Liver (tissue), 9 donors: ENCODE measurements around the gene ST3GAL2. TPM values are rescaled to one million over a fixed set of nuclear protein-coding genes. Genes with fewer than 3 reads are reported as not detected.

Source experiments
- DNase-seq: peaks from one replicate; pipeline ENCODE4 v3.0.0-alpha.2; 2017; ENCODE audit warnings: low spot score
- H3K27ac ChIP-seq, 2 donors: one replicate each; pipeline ENCODE4 v1.7.0; 2013; ENCODE audit warnings: inconsistent platforms in 2 of 2, low read length in 2 of 2, control low read depth in 1 of 2, low read depth in 1 of 2, mild to moderate bottlenecking in 1 of 2
- H3K27me3 ChIP-seq, 4 donors: one replicate each; pipeline versions ENCODE4 v1.6.1 to v1.7.0; 2013; ENCODE audit warnings: low read length in 3 of 4, inconsistent platforms in 1 of 4, mild to moderate bottlenecking in 1 of 4, moderate library complexity in 1 of 4; ENCODE audit not compliant: control insufficient read depth in 4 of 4, insufficient read depth in 4 of 4
- H3K36me3 ChIP-seq, 4 donors: one replicate each; pipeline versions ENCODE4 v1.6.1 to v1.7.0; 2013; ENCODE audit warnings: low read length in 3 of 4, mild to moderate bottlenecking in 3 of 4, low read depth in 1 of 4, moderate library complexity in 1 of 4; ENCODE audit not compliant: control insufficient read depth in 4 of 4, insufficient read depth in 3 of 4
- H3K4me1 ChIP-seq, 4 donors: one replicate each; pipeline versions ENCODE4 v1.6.1 to v1.7.0; 2013; ENCODE audit warnings: low read length in 3 of 4, mild to moderate bottlenecking in 3 of 4, moderate library complexity in 1 of 4; ENCODE audit not compliant: control insufficient read depth in 4 of 4, insufficient read depth in 4 of 4
- H3K4me3 ChIP-seq, 3 donors: one replicate each; pipeline versions ENCODE4 v1.6.1 to v1.7.0; 2013; ENCODE audit warnings: low read length in 3 of 3, control low read depth in 1 of 3, low read depth in 1 of 3, mild to moderate bottlenecking in 1 of 3
- H3K9ac ChIP-seq, 2 donors: one replicate each; pipeline ENCODE4 v1.7.0; 2013; ENCODE audit warnings: low read length in 2 of 2, mild to moderate bottlenecking in 2 of 2, moderate library complexity in 2 of 2, control low read depth in 1 of 2, low read depth in 1 of 2
- H3K9me3 ChIP-seq, 4 donors: one replicate each; pipeline versions ENCODE4 v1.6.1 to v1.7.0; 2013; ENCODE audit warnings: low read length in 3 of 4; ENCODE audit not compliant: control insufficient read depth in 4 of 4
- CTCF ChIP-seq: fragments of 150-350 bp; IDR thresholded peaks from 2 replicates; pipeline ENCODE4 v1.5.1; 2017; ENCODE audit warnings: improper control_type of control experiment, low read depth, low read length; ENCODE audit not compliant: missing input control
- EGR1 ChIP-seq, 2 donors: IDR thresholded peaks; 2 replicates each; pipeline ENCODE4 v1.6.1; 2016 to 2018; ENCODE audit warnings: antibody characterized with exemption in 2 of 2, low read depth in 2 of 2
- FOXA1 ChIP-seq: IDR thresholded peaks from 2 replicates; pipeline ENCODE4 v1.6.1; 2016; ENCODE audit warnings: antibody characterized with exemption
- FOXA2 ChIP-seq: IDR thresholded peaks from 2 replicates; pipeline ENCODE4 v1.6.1; 2016; ENCODE audit warnings: antibody characterized with exemption
- GABPA ChIP-seq, 2 donors: IDR thresholded peaks in 1 of 2; conservative IDR thresholded peaks in 1 of 2; 2 replicates each; pipeline ENCODE4 v1.6.1; 2016; ENCODE audit warnings: antibody characterized with exemption in 2 of 2, mild to moderate bottlenecking in 1 of 2, moderate library complexity in 1 of 2
- HNF4A ChIP-seq, 2 donors: conservative IDR thresholded peaks; 2 replicates each; pipeline ENCODE4 v1.6.1; 2016; ENCODE audit warnings: antibody characterized with exemption in 2 of 2, mild to moderate bottlenecking in 2 of 2
- HNF4G ChIP-seq: IDR thresholded peaks from 2 replicates; pipeline ENCODE4 v1.6.1; 2016; ENCODE audit warnings: antibody characterized with exemption
- JUND ChIP-seq, 2 donors: IDR thresholded peaks; 2 replicates each; pipeline ENCODE4 v1.6.1; 2016; ENCODE audit warnings: antibody characterized with exemption in 2 of 2
- MAX ChIP-seq: IDR thresholded peaks from 2 replicates; pipeline ENCODE4 v1.6.1; 2016; ENCODE audit warnings: antibody characterized with exemption
- NR2F2 ChIP-seq: IDR thresholded peaks from 2 replicates; pipeline ENCODE4 v1.6.1; 2016; ENCODE audit warnings: antibody characterized with exemption
- RAD21 ChIP-seq, 2 donors: IDR thresholded peaks; 2 replicates each; pipeline ENCODE4 v1.6.1; 2016; ENCODE audit warnings: antibody characterized with exemption in 2 of 2, mild to moderate bottlenecking in 2 of 2
- RXRA ChIP-seq, 2 donors: IDR thresholded peaks; 2 replicates each; pipeline ENCODE4 v1.6.1; 2017 to 2018; ENCODE audit warnings: antibody characterized with exemption in 2 of 2, mild to moderate bottlenecking in 1 of 2
- SP1 ChIP-seq: IDR thresholded peaks from 2 replicates; pipeline ENCODE4 v1.6.1; 2018; ENCODE audit warnings: antibody characterized with exemption, mild to moderate bottlenecking
- TAF1 ChIP-seq: conservative IDR thresholded peaks from 2 replicates; pipeline ENCODE4 v1.6.1; 2016; ENCODE audit warnings: antibody characterized with exemption, mild to moderate bottlenecking
- YY1 ChIP-seq: IDR thresholded peaks from 2 replicates; pipeline ENCODE4 v1.6.1; 2016; ENCODE audit warnings: antibody characterized with exemption, mild to moderate bottlenecking
- ZBTB33 ChIP-seq: IDR thresholded peaks from 2 replicates; pipeline ENCODE4 v1.6.1; 2016; ENCODE audit warnings: antibody characterized with exemption
- WGBS: extraction: QIAGEN DNeasy Blood & Tissue Kit; methylation state at CpG from one replicate; pipeline ENCODE4 v1.1.7; 2013; 5-methylcytosine and 5-hydroxymethylcytosine counted together
- polyA plus RNA-seq, 2 donors: library from polyadenylated mRNA; stranded (reverse) in 1 of 2; unstranded in 1 of 2; fragments of 200-250 nt in 1 of 2; fragments of >200 nt in 1 of 2; fragmentation: Nextera tagmentation in 1 of 2; extraction: Ambion mirVana in 1 of 2; gene quantifications; one replicate each; pipeline versions ENCODE4 v1.2.1 to v1.2.3, GENCODE V29; 2013 to 2015
- total RNA-seq, 2 donors: library from RNA; depleted of rRNA; stranded (reverse); fragments of >200 nt; gene quantifications; one replicate each; pipeline ENCODE4 v1.2.3, GENCODE V29; 2014
- TF ChIP-seq, protein P1 (sequence below): IDR thresholded peaks from 2 replicates; pipeline ENCODE4 v1.6.1; 2016; ENCODE audit warnings: antibody characterized with exemption
- TF ChIP-seq, protein P2 (sequence below): IDR thresholded peaks from 2 replicates; pipeline ENCODE4 v1.6.1; 2016; ENCODE audit warnings: antibody characterized with exemption, mild to moderate bottlenecking
- donor health status: healthy.
- donor health status: healthy.
- donor health status: healthy.
- donor health status: healthy.
- donor health status: healthy.

Gene ST3GAL2
- total and polyA plus RNA-seq, 4 donors = 3.9 to 53.1 (median 12.9) TPM

GRCh38 chr16:70433458-70434103, 5.3 kb downstream of the ST3GAL2 start:
- H3K4me3 ChIP-seq = no peak overlapping the region
- peak overlapping the region in 1 of 2 donors; percentile 10 for H3K9ac ChIP-seq
- TF ChIP-seq HNF4A (conservative IDR thresholded peaks at IDR 0.05) = no peak
- TF ChIP-seq MAX = no peak
- TF ChIP-seq RXRA (IDR thresholded peaks at IDR 0.05) = no peak
- TF ChIP-seq HNF4G = no peak
- no peak for TF ChIP-seq FOXA1
- TF ChIP-seq NR2F2 = peak; percentile 81
- no peak for TF ChIP-seq TAF1
- TF ChIP-seq, protein P1, sequence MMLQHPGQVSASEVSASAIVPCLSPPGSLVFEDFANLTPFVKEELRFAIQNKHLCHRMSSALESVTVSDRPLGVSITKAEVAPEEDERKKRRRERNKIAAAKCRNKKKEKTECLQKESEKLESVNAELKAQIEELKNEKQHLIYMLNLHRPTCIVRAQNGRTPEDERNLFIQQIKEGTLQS = no peak
- no peak for TF ChIP-seq GABPA (IDR thresholded peaks at IDR 0.05 in 1 of 2, conservative IDR thresholded peaks at IDR 0.05 in 1 of 2)
- no peak for TF ChIP-seq SP1
- no peak for TF ChIP-seq YY1
- no peak for TF ChIP-seq RAD21 (IDR thresholded peaks at IDR 0.05)
- TF ChIP-seq, protein P2, sequence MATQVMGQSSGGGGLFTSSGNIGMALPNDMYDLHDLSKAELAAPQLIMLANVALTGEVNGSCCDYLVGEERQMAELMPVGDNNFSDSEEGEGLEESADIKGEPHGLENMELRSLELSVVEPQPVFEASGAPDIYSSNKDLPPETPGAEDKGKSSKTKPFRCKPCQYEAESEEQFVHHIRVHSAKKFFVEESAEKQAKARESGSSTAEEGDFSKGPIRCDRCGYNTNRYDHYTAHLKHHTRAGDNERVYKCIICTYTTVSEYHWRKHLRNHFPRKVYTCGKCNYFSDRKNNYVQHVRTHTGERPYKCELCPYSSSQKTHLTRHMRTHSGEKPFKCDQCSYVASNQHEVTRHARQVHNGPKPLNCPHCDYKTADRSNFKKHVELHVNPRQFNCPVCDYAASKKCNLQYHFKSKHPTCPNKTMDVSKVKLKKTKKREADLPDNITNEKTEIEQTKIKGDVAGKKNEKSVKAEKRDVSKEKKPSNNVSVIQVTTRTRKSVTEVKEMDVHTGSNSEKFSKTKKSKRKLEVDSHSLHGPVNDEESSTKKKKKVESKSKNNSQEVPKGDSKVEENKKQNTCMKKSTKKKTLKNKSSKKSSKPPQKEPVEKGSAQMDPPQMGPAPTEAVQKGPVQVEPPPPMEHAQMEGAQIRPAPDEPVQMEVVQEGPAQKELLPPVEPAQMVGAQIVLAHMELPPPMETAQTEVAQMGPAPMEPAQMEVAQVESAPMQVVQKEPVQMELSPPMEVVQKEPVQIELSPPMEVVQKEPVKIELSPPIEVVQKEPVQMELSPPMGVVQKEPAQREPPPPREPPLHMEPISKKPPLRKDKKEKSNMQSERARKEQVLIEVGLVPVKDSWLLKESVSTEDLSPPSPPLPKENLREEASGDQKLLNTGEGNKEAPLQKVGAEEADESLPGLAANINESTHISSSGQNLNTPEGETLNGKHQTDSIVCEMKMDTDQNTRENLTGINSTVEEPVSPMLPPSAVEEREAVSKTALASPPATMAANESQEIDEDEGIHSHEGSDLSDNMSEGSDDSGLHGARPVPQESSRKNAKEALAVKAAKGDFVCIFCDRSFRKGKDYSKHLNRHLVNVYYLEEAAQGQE = peak; percentile 18
- H3K27ac ChIP-seq = peak overlapping the region; percentile 46 to 59
- WGBS = 70% methylated on average over 5 of the region's 5 CpGs
- H3K36me3 ChIP-seq = no peaks in the 10 kb centered on the region
- H3K4me1 ChIP-seq = peaks cover 29 to 47% (median 33%) of the 10 kb centered on the region in 4 donors
- no peak for DNase-seq
- no peaks in the 10 kb centered on the region for H3K27me3 ChIP-seq
- no peaks in the 10 kb centered on the region for H3K9me3 ChIP-seq

DNA sequence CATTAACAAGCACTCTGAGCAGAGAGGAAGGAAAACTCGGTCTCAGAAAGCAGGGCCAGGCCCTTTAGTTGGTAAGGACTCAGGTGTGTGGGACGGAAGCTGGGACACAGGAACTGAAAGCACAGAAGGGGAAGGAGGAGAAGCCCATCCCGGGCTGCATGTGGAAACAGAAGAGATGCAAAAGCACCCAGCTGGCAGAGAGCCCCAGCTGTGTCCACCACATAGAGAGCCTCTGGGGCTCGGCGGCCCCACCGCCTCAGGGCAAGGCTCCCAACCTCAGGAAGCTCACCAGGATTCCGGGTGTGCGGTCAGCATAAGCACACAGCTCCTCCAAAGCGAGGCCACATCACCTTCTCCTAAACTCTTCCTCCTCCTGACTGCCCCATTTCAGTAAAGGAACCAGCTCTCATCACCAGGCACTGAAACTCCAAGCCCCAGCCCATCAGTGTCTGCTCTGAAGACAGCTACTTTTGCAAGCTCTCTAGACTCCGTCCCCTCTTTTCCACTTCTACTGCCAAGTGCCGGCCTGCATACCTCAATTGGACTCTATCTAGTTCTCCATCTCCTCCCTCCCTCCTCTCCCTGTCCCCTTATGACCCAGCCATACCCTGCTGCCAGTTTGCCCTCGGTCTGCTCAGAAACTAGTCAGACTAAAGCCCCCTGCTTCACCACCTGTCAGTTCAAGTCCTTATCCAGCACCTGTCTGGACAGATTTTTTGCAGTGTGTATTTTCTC, 6.0 kb downstream of the ST3GAL2 start:
- peak overlapping the region; percentile 46 to 59 for H3K27ac ChIP-seq
- no peak for TF ChIP-seq SP1
- TF ChIP-seq ZBTB33 = no peak
- TF ChIP-seq TAF1 = no peak
- TF ChIP-seq MAX = no peak
- TF ChIP-seq CTCF = no peak
- no peak for TF ChIP-seq FOXA2
- no peak for TF ChIP-seq NR2F2
- TF ChIP-seq RAD21 (IDR thresholded peaks at IDR 0.05) = no peak
- TF ChIP-seq, protein P1 = no peak
- TF ChIP-seq RXRA (IDR thresholded peaks at IDR 0.05) = no peak
- TF ChIP-seq EGR1 (IDR thresholded peaks at IDR 0.05; ENCODE audit: low read depth in 2 of 2) = no peak
- no peak for TF ChIP-seq FOXA1
- TF ChIP-seq JUND (IDR thresholded peaks at IDR 0.05) = no peak
- no peak for TF ChIP-seq HNF4A (conservative IDR thresholded peaks at IDR 0.05)
- no peak for TF ChIP-seq GABPA (IDR thresholded peaks at IDR 0.05 in 1 of 2, conservative IDR thresholded peaks at IDR 0.05 in 1 of 2)
- H3K9me3 ChIP-seq = no peaks in the 10 kb centered on the region
- no peak overlapping the region for H3K4me3 ChIP-seq
- DNase-seq = peak; percentile 46
- H3K9ac ChIP-seq = peak overlapping the region in 1 of 2 donors; percentile 10
- peaks cover 30 to 48% (median 34%) of the 10 kb centered on the region in 4 donors for H3K4me1 ChIP-seq
- H3K27me3 ChIP-seq = no peaks in the 10 kb centered on the region
- no peaks in the 10 kb centered on the region for H3K36me3 ChIP-seq
- 67% methylated on average over 12 of the region's 12 CpGs for WGBS
